HG03442 (cell line): ENCODE data around the gene RCAN3.

ENCODE experiments used
- ATAC-seq: cut with Tn5 transposase; IDR thresholded peaks from one replicate; pipeline ENCODE4 v1.9.1; 2021; ENCODE audit warnings: mild to moderate bottlenecking, moderate library complexity; ENCODE audit not compliant: unreplicated experiment

RCAN3 gene

GRCh38 chr1:24572301-24572700 lies 69.7 kb downstream of the RCAN3 start:
- ATAC-seq, result no peak

GRCh38 chr1:24575905-24576587 lies 73.4 kb downstream of the RCAN3 start:
- ATAC-seq, result no peak

- ATAC-seq, result no peak
These were observed 76.2 kb downstream of the RCAN3 start for GRCh38 chr1:24578846-24579245.

GRCh38 chr1:24580756-24581155 lies 78.1 kb downstream of the RCAN3 start:
- no peak for ATAC-seq

- no peak for ATAC-seq
These were observed 81.6 kb downstream of the RCAN3 start for GRCh38 chr1:24584171-24584647.

- no peak for ATAC-seq
These were observed 83.5 kb downstream of the RCAN3 start for GRCh38 chr1:24586119-24586518.

GRCh38 chr1:24586970-24587820 lies 84.6 kb downstream of the RCAN3 start:
- ATAC-seq, result no peak

- no peak for ATAC-seq
These were observed 85.9 kb downstream of the RCAN3 start for GRCh38 chr1:24588573-24588972.

- ATAC-seq, result no peak
These were observed 86.6 kb downstream of the RCAN3 start for GRCh38 chr1:24589200-24589599.
